ENCODE results near the gene RNF111. TPM values are rescaled to one million over a fixed set of nuclear protein-coding genes. Genes with fewer than 3 reads are reported as not detected.

The RNF111 gene
- total and polyA plus RNA-seq, 4 donors = 22.0 to 49.1 (median 37.4) TPM

DNA sequence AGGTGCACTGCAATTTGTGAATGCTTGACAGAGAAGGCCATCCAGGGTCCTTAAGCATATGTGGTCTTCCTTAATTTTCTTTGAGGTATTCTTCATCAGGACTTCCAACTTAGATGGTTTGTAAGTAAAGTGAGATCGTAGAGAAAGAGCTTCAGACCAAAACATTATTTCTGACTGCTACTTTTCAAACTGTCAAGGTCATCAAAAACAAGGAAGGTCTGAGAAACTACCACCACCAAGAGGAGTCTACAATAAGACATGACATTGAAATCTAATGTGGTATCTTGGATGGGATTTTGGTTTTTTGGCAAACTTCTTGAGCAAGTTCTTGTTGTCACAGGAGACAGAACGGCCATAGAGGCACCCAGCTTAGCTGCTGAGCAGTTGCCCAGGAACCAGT, 20.0 kb upstream of the RNF111 start:
- Histone ChIP-seq H3K36me3 (ENCODE audit: control insufficient read depth, insufficient read depth, low read length) (no peaks in the 10 kb centered on the region), H3K4me3 (ENCODE audit: low read depth, low read length) (no peak overlapping the region), H3K4me1 (ENCODE audit: control insufficient read depth, insufficient read depth, low read length) (no peaks in the 10 kb centered on the region), H3K9me3 (ENCODE audit: control insufficient read depth, insufficient read depth, low read length) (no peaks in the 10 kb centered on the region), H3K27ac (ENCODE audit: low read depth, low read length) (no peak overlapping the region), H3K27me3 (ENCODE audit: control insufficient read depth, insufficient read depth, low read length) (no peaks in the 10 kb centered on the region)
- 91% methylated on average over 1 of the region's 2 CpGs for WGBS (ENCODE audit: insufficient coverage)
- DNase-seq (ENCODE audit: low read depth in 4 of 6, low spot score in 6 of 6) = no peak

DNA sequence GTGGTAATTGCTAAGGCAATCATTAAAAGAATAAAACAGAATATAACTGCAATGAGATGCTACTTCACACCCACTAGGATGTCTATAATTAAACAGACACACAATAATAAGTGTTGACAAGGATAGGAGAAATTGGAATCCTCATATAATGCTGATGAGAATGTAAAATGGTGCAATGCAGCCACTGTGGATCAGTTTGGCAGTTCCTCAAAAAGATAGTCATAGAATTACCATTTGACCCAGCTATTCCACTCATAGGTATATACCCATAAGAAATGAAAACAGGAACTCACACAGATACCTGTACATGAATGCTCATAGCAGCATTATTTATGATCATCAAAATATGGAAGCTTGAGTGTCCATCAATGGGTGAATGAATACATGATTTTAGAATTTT, 9.6 kb upstream of the RNF111 start:
- no peaks in the 10 kb centered on the region for H3K36me3 ChIP-seq (ENCODE audit: control insufficient read depth, insufficient read depth, low read length)
- no peaks in the 10 kb centered on the region for H3K9me3 ChIP-seq (ENCODE audit: control insufficient read depth, insufficient read depth, low read length)
- no peak overlapping the region for H3K27ac ChIP-seq (ENCODE audit: low read depth, low read length)
- no peaks in the 10 kb centered on the region for H3K27me3 ChIP-seq (ENCODE audit: control insufficient read depth, insufficient read depth, low read length)
- no peaks in the 10 kb centered on the region for H3K4me1 ChIP-seq (ENCODE audit: control insufficient read depth, insufficient read depth, low read length)
- no peak for DNase-seq (ENCODE audit: low read depth in 4 of 6, low spot score in 6 of 6)
- H3K4me3 ChIP-seq (ENCODE audit: low read depth, low read length) = no peak overlapping the region

DNA sequence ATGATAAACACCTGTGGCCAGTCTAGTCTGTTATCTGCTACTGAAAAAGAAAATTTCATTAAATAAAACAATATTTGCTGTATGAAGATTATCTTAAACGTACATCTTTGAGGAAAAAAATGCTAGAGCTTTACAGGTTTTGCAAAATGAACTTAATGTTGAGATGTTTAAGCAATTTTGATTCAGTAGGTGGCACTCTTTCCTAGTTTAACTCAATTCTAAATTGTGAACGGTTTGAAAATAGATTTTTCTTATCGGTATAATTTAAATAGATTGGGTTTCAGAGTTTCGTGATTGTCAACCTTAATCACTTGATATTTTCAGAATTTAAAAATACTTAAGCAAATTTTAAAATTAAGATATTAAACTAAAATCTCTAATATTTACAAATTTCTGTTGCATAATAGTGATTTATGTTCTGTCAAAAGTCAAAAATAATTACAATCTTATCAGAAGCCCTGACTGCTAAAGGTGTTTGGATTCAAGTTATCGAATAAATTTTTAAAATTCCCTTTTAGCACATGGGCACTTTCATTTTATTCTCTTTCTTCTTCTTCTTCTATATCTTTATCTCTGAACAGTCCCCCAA, 7.0 kb upstream of the RNF111 start:
- Histone ChIP-seq H3K9me3 (ENCODE audit: control insufficient read depth, insufficient read depth, low read length) (no peaks in the 10 kb centered on the region), H3K27ac (ENCODE audit: low read depth, low read length) (no peak overlapping the region), H3K4me1 (ENCODE audit: control insufficient read depth, insufficient read depth, low read length) (no peaks in the 10 kb centered on the region), H3K36me3 (ENCODE audit: control insufficient read depth, insufficient read depth, low read length) (no peaks in the 10 kb centered on the region), H3K27me3 (ENCODE audit: control insufficient read depth, insufficient read depth, low read length) (peaks cover 2% of the 10 kb centered on the region), H3K4me3 (ENCODE audit: low read depth, low read length) (no peak overlapping the region)
- DNase-seq (ENCODE audit: low read depth in 4 of 6, low spot score in 6 of 6) = peak in 3 of 6 donors; percentile 15 to 86 (median 70)
- whole genome bisulfite sequencing (ENCODE audit: insufficient coverage) = no CpG with 5 or more reads among the region's 5 CpGs

DNA sequence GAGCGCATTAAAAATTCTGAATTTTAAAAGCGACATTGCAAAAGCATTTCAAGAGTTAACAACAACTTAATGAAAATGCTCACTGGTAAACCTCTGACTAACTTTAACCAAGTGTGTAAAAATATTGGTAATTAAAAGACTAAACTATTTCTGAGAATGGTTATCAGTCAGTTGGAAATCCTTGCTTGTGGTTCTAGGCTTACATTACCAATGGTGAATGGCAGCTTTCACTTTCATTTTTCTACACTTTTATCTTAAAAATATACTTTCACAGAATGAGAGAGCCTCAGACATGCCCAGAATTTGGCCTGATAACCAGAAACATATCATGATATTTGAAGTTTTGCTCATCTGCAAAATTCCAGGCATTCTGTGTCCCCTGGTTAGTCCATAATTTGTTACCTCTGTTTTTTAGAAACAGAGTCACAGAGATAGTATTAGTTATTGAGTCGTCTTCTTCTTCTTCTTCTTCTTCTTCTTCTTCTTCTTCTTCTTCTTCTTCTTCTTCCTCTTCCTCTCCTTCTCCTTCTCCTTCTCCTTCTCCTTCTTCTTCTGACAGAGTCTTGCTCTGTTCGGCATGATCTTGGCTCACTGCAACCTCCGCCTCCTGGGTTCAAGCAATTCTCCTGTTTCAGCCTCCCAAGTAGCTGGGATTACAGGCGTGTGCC, 5.5 kb upstream of the RNF111 start:
- Histone ChIP-seq H3K27me3 (ENCODE audit: control insufficient read depth, insufficient read depth, low read length) (peaks cover 2% of the 10 kb centered on the region), H3K4me1 (ENCODE audit: control insufficient read depth, insufficient read depth, low read length) (no peaks in the 10 kb centered on the region), H3K4me3 (ENCODE audit: low read depth, low read length) (no peak overlapping the region), H3K36me3 (ENCODE audit: control insufficient read depth, insufficient read depth, low read length) (no peaks in the 10 kb centered on the region), H3K27ac (ENCODE audit: low read depth, low read length) (no peak overlapping the region), H3K9me3 (ENCODE audit: control insufficient read depth, insufficient read depth, low read length) (no peaks in the 10 kb centered on the region)
- WGBS (ENCODE audit: insufficient coverage) = 85% methylated on average over 3 of the region's 6 CpGs
- no peak for DNase-seq (ENCODE audit: low read depth in 4 of 6, low spot score in 6 of 6)

DNA sequence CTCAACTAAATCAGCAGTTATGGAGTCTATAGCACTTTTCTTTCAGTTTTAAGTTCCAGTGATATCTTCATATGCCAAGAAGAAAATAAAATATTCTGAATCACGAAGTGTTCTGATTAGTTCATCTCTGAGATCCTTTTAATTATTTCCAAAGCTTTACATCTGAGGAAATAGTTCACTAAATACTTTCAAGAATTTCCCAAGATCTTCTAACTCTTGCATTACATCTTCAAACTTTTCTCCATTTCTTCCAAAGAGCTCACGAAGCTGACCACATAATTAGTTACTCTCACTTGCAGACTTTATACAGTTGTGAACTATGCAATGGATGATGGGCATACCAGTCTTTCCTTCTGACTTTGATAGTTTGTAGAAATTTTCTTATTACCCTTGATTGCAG, 4.2 kb upstream of the RNF111 start:
- Histone ChIP-seq H3K27me3 (ENCODE audit: control insufficient read depth, insufficient read depth, low read length) (peaks cover 2% of the 10 kb centered on the region), H3K27ac (ENCODE audit: low read depth, low read length) (no peak overlapping the region), H3K4me3 (ENCODE audit: low read depth, low read length) (no peak overlapping the region), H3K9me3 (ENCODE audit: control insufficient read depth, insufficient read depth, low read length) (no peaks in the 10 kb centered on the region), H3K4me1 (ENCODE audit: control insufficient read depth, insufficient read depth, low read length) (no peaks in the 10 kb centered on the region), H3K36me3 (ENCODE audit: control insufficient read depth, insufficient read depth, low read length) (no peaks in the 10 kb centered on the region)
- no CpG with 5 or more reads among the region's 2 CpGs for WGBS (ENCODE audit: insufficient coverage)
- DNase-seq (ENCODE audit: low read depth in 4 of 6, low spot score in 6 of 6) = no peak

GRCh38 chr15:58985443-58985842, 2.0 kb upstream of the RNF111 start:
- no peaks in the 10 kb centered on the region for H3K9me3 ChIP-seq (ENCODE audit: control insufficient read depth, insufficient read depth, low read length)
- H3K27me3 ChIP-seq (ENCODE audit: control insufficient read depth, insufficient read depth, low read length) = peaks cover 2% of the 10 kb centered on the region
- no peaks in the 10 kb centered on the region for H3K36me3 ChIP-seq (ENCODE audit: control insufficient read depth, insufficient read depth, low read length)
- no peaks in the 10 kb centered on the region for H3K4me1 ChIP-seq (ENCODE audit: control insufficient read depth, insufficient read depth, low read length)
- 38% methylated on average over 1 of the region's 4 CpGs for WGBS (ENCODE audit: insufficient coverage)
- no peak overlapping the region for H3K27ac ChIP-seq (ENCODE audit: low read depth, low read length)
- no peak overlapping the region for H3K4me3 ChIP-seq (ENCODE audit: low read depth, low read length)
- DNase-seq (ENCODE audit: low read depth in 4 of 6, low spot score in 6 of 6) = no peak

- DNase-seq (ENCODE audit: low read depth in 4 of 6, low spot score in 6 of 6) = peak in 2 of 6 donors; percentile 7 to 15
- Histone ChIP-seq H3K36me3 (ENCODE audit: control insufficient read depth, insufficient read depth, low read length) (peaks cover 6% of the 10 kb centered on the region), H3K4me1 (ENCODE audit: control insufficient read depth, insufficient read depth, low read length) (peaks cover 5% of the 10 kb centered on the region), H3K9me3 (ENCODE audit: control insufficient read depth, insufficient read depth, low read length) (no peaks in the 10 kb centered on the region), H3K27me3 (ENCODE audit: control insufficient read depth, insufficient read depth, low read length) (peaks cover 2% of the 10 kb centered on the region), H3K27ac (ENCODE audit: low read depth, low read length) (peak overlapping the region; percentile 95), H3K4me3 (ENCODE audit: low read depth, low read length) (peak overlapping the region; percentile 93)
- no CpG with 5 or more reads among the region's 9 CpGs for WGBS (ENCODE audit: insufficient coverage)
Measured at GRCh38 chr15:58987036-58987435, 427 bp upstream of the RNF111 start.

DNA sequence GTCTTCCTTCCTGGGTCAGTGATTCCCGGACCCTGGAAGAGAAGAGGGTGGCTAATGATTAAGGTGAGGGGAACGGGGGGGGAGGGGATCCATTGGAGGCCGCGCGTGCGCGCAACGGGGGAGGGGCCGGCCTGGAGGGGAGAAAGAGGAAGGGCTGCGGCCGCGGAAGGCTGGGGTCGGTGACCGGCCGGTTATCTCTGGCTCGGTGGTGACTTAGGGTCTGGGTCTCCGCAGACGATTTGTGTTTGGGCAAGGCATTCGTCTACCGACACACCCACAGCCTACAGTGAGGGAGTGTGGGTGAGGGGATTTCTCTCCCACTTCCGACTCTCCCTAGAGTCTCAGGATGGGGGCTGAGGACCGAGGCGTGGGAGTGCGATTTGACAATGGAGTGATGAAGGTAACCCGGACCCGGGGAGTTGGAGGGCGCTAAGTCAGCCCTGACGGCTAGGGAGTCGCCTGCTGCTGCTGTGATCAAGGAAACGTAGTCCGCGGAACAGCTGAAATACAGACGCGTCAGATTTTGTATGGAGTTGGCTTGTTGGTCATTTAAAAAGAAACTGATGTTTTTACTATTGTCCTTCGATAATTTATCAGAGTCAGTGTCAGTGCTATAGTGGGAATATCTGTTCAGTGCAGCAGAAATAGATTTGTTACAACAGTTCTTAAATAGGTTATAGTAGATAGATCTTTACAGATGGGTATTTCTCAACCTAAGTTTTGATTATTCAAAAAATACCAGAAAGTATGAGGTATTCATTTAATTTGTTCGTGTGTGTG, 733 bp downstream of the RNF111 start:
- peaks cover 11% of the 10 kb centered on the region for H3K36me3 ChIP-seq (ENCODE audit: control insufficient read depth, insufficient read depth, low read length)
- H3K27me3 ChIP-seq (ENCODE audit: control insufficient read depth, insufficient read depth, low read length) = no peaks in the 10 kb centered on the region
- DNase-seq (ENCODE audit: low read depth in 4 of 6, low spot score in 6 of 6) = peak in 2 of 6 donors; percentile 54 to 73
- H3K27ac ChIP-seq (ENCODE audit: low read depth, low read length) = peak overlapping the region; percentile 95
- H3K4me3 ChIP-seq (ENCODE audit: low read depth, low read length) = peak overlapping the region; percentile 93
- under 1% methylated on average over 25 of the region's 36 CpGs for WGBS (ENCODE audit: insufficient coverage)
- no peaks in the 10 kb centered on the region for H3K9me3 ChIP-seq (ENCODE audit: control insufficient read depth, insufficient read depth, low read length)
- H3K4me1 ChIP-seq (ENCODE audit: control insufficient read depth, insufficient read depth, low read length) = peaks cover 5% of the 10 kb centered on the region

DNA sequence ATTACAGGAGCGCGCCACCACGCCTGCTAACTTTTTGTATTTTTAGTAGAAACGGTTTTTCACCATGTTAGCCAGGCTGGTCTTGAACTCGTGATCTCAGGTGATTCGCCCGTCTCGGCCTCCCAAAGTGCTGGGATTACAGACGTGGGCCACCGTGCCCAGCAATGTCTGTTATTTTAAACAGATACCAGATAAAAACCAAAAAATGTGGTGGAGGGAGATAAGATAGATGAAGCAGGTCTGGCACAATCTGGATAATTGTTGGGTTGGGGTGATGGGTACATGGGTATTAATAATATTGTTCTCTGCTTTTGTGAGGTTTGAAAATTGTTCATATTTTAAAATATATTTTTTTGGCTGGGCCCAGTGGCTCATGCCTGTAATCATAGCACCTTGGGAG, 4.7 kb downstream of the RNF111 start:
- Histone ChIP-seq H3K9me3 (ENCODE audit: control insufficient read depth, insufficient read depth, low read length) (no peaks in the 10 kb centered on the region), H3K4me3 (ENCODE audit: low read depth, low read length) (no peak overlapping the region), H3K27ac (ENCODE audit: low read depth, low read length) (no peak overlapping the region), H3K27me3 (ENCODE audit: control insufficient read depth, insufficient read depth, low read length) (no peaks in the 10 kb centered on the region), H3K4me1 (ENCODE audit: control insufficient read depth, insufficient read depth, low read length) (peaks cover 5% of the 10 kb centered on the region), H3K36me3 (ENCODE audit: control insufficient read depth, insufficient read depth, low read length) (peaks cover 11% of the 10 kb centered on the region)
- DNase-seq (ENCODE audit: low read depth in 4 of 6, low spot score in 6 of 6) = no peak
- WGBS (ENCODE audit: insufficient coverage) = 97% methylated on average over 8 of the region's 10 CpGs
